GOT3 (cell line): ENCODE data around the gene TM9SF4.
A peak's percentile ranks its signal among the peaks of the same experiment; 100 is the strongest.

Experiments
- DNase-seq: peaks from one replicate; lab custom pipeline; 2025; ENCODE audit warnings: mixed read lengths; lab: John Stamatoyannopoulos, UW

Gene TM9SF4

DNA sequence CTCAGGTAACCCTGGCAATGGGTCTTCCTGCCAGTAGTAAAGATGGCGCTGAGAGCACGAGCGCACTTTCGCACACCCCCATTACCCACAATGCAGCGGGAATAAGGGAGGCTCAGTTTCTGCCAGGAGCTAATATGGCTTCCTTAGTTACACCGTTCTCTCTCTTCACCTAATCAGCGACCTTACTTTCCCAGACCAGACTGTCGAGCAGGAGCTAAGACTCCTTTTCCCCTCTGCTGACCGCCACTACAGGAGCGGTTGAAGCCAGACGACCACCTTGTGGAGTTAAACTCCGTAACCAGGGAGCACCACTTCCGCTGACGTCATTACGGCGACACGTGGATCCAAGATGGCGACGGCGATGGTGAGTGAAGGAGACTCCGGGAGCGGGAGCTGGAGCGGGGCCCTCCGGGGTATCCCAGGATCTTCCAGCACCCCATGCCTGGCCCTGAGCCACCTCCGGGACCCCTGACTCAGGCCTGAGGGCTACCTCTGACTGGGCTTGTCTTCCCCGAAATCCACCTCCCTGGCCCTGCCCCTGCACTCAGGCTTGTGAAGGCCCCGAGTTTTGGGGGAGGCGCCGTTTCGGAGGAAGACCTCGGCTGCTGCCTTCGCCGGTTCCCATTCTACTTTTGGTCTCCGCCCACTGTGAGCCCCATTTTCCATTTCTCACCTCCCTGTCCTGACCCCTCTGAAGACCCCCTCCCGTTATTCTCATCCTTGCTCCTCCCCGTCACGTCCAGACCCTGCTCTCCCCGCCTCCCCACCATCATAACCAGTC lies at the start of gene TM9SF4:
TM9SF4 (plus strand) TSS at position 323 of the 781 bp plus-strand sequence; CDS start at position 350, 27 bp downstream.
- peak; percentile 91 for DNase-seq

GRCh38 chr20:32062776-32063170 lies 46.7 kb upstream of the TM9SF4 start:
- DNase-seq = no peak

GRCh38 chr20:32063695-32064094 lies 45.8 kb upstream of the TM9SF4 start:
- DNase-seq = no peak

GRCh38 chr20:32064667-32065066 lies 44.8 kb upstream of the TM9SF4 start:
- DNase-seq = no peak

GRCh38 chr20:32067234-32067821 lies 42.2 kb upstream of the TM9SF4 start:
- peak; percentile 27 for DNase-seq

DNA sequence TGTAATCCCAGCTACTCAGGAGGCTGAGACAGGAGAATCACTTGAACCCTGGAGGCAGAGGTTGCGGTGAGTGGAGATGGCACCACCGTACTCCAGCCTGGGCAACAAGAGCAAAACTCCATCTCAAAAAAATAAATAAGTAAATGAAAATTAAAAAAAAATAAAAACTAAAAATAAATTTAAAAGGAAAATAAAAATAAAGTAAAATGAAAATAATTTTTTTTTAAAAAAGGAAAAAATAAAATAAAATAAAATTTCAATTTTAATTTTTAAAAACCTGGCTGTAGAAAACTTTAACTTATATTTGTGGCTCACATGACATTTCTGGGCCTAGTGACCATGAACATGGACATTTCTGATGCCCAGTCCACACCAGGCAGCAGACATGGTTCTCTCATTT lies 41.3 kb upstream of the TM9SF4 start:
- no peak for DNase-seq

- DNase-seq = no peak
Measured at GRCh38 chr20:32069711-32070110, 39.8 kb upstream of the TM9SF4 start.

DNA sequence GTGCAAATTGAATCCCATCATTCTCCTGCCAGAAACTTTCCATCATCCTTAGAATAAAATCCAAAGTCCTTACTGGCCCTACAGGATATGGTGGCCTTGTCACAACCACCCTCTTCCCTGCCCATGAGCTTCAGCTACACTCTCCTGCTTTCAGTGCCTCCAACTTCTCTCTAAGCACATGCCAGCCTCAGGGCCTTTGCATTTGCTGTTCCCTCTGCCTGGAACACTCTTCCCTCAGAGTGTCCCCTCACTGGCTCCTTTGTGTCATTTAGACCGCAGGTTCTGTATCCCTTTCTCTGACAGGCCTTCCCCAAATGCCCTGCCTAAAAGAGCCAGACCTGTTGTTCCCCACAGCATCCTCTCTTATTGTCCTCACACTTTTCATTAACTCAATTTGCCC lies 39.2 kb upstream of the TM9SF4 start:
- DNase-seq = no peak

GRCh38 chr20:32070690-32071213 lies 38.8 kb upstream of the TM9SF4 start:
- no peak for DNase-seq

DNA sequence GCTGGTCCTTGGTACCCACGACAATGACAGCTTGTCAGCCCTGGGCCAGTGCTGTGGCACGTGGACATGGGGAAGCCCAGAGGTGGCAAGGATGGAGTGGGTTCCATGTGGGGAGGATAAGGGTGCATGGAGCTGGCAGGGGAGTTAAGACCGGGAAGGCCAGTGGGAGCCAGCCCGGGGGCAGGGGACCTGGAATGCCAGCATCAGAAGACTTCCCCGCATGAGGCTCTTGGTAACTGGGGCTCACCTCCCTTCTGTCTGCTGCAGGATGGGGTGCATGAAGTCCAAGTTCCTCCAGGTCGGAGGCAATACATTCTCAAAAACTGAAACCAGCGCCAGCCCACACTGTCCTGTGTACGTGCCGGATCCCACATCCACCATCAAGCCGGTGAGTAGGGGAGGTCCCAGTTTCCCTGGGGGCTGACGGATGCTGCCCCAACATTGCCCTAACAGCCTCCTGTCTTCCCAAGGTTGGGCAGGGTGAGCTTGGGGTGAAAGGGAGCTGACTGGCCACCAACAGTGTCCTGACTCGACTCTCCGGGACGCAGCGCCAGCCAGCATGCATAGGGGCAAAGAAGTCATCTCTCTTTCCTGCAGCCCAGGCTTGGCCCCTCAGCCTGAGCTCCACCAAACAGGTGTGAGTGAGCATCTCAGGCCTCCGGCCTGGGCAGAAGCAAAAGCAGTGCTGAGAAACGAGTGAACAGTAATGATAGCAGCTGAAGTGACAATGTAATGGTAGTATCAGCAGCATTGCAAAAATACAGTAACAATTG lies 37.9 kb upstream of the TM9SF4 start:
- DNase-seq = no peak

DNA sequence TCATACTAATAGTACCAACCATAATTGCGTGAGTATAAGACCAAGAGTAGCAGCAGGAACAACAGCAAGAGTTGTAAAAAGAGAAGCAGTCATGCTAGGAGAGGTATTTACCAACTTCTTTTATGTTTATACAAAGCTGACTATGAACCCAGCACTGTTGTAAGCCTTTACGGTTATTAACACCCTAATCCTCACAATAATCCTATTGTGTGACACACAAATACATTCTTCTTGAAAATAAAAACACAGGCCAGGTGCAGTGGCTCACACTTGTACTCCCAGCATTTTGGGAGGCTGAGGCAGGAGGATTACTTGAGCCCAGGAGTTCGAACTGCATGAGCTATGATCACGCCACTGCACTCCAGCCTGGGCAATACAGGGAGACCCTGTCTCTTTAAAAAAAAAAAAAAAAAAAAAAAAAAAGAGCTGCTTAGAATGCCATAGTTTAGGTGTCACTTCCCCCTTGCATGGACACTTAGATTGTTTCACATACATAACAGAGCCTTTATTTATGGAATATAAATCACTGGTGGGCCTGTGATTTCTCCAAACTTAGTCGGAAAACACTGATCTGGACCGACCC lies 37.3 kb upstream of the TM9SF4 start:
- no peak for DNase-seq

GRCh38 chr20:32075534-32075933 lies 34.0 kb upstream of the TM9SF4 start:
- no peak for DNase-seq

DNA sequence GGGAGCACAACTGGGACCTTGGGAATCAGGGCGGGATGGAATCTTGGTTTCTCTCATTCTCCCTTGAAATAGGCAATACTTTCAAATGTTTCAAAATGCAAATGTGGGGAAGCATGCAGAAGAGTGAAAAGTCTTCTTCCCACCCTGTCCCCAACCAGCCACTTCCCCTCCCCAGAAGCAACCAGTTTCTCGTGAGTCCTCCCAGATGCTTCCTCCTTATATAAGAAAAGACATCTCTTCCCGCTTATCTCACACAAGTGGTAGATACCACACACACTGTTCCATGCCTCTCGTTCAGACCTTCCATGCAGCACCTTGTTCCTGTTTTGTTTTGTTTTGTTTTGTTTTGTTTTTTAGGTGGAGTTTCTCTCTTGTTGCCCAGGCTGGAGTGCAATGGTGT lies 32.3 kb upstream of the TM9SF4 start:
- no peak for DNase-seq

GRCh38 chr20:32078322-32078721 lies 31.2 kb upstream of the TM9SF4 start:
- no peak for DNase-seq

DNA sequence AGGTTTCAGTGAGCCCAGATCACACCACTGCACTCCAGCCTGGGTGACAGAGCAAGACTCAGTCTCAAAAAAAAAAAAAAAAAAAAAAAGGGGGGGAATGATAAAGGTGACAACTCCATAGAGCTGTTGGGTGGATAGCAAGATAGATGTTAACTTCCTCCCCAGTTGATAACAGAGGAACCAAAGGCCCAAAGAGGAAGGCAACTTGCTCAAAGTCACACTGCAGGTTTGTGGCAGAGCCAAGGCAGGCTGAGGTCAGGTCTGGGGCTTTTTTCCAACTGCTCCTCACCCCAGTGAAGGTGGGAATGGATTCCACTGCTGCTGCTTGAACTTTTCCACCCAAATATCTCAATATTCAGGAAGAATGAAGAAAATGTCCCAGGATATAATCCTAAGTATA lies 30.7 kb upstream of the TM9SF4 start:
- no peak for DNase-seq

DNA sequence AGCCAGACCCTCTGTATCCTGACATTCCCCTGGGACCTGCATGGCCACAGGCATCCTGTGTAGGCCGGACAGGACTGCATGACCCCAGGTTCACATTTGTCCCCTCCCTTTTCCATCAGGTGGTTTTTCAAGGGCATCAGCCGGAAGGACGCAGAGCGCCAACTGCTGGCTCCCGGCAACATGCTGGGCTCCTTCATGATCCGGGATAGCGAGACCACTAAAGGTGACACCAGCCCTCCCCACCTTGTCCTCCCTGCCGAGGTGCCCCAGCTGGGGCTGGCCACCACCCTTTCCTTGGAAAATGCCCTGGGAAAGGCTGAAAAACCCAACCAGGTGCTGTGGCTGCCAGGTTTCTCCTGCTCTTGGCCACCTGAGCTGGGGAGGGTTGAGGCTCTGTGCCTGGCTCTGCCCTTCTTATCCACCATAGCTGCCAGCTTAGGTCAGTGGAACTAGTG lies 29.8 kb upstream of the TM9SF4 start:
- DNase-seq = no peak

GRCh38 chr20:32080783-32081182 lies 28.7 kb upstream of the TM9SF4 start:
- DNase-seq = no peak

DNA sequence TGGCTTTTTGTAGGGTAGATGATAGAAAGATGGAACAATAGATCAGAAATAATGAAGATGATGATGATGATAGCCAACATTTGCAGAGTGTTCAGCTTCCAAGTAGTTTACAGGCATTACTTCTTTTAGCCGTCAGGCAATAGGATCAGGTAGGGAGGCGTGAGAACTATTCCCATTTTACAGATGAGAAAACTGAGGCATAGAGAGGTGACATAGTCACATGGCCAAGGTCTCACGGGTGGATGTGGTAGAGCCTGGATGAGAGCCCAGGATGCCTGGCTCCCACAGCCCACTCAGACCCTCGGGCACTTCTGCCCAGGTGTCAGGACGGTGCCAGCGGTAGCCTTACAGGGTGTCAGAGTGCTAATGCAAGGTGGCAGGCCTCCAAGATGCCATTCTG lies 26.0 kb upstream of the TM9SF4 start:
- no peak for DNase-seq

- no peak for DNase-seq
Measured at GRCh38 chr20:32087070-32087469, 22.4 kb upstream of the TM9SF4 start.

DNA sequence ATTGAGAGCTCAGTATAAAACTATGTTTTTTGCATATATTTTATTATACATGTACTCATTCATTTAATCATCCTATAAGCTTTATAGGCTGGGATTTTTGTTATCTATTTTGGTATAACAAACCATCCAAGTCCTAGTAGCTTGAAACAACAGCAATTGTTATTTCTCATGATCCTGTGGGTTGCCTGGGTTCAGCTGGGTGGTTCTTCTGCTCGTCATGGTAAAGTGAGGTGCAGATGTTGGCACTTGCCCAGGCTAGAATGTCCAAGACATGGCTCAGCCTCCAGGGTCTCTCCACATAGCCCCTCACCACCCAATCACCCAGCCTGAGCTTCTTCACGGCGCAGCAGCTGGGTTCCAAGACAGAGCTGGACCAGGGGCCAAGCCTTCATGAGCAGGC lies 20.8 kb upstream of the TM9SF4 start:
- no peak for DNase-seq

DNA sequence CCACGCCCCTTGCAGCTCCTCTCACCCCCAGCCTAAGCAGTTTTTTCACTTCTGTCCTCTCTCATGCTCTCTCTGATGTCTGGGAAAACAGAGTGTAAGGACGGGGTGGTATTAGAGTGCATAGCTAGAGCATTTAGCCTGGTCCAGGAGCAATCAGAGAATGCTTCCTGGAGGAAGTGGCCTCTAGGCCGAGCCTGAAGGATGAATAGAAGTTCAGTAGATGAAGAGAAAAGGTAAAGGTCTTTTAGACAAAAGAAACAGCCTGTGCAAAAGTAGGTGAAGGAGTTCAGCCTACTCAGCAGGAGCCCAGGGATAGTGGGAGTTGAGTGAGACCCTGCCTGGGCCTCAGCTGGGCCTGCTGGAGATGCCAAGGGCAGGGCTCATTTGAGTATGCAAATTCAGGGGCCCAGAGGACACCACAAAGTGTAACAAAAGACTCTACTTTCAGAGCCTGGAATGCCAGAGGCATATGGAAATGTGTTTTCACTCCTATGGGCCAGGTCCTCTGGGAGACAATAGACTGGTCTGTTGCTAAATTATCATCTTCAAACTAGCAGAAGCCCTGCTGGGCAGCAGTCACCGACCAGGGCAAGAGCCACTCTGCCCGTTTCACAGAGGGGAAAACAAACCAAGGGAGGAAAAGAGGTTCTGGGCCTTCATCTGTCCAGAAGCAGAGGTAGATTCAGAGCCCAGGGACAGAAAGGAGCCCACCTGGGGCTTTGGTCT lies 19.7 kb upstream of the TM9SF4 start:
- DNase-seq = no peak
